Colon (tissue), 2 donors: ENCODE measurements around the gene ANGPTL4.
"Not testable (repeated sequence)": the region's sequence is repeated elsewhere in the genome, so short reads cannot be mapped to it uniquely, and the experiment has no call there.

ENCODE experiments used
- FAIRE-seq: peaks from 2 replicates; lab custom pipeline; 2012; peaks lifted over from hg19 to GRCh38; lab: Jason Lieb, UNC
- donor health status: control.
- donor health status: control.

The ANGPTL4 gene

GRCh38 chr19:8389891-8390616 is 26.1 kb downstream of the ANGPTL4 start, which contains the start of gene RAB11B:
TSS of gene RAB11B (plus strand) at chr19:8390360. CDS start at chr19:8390417, 57 bp downstream.
- peak; percentile 88 for FAIRE-seq

- no peak for FAIRE-seq
These were observed 26.6 kb downstream of the ANGPTL4 start for GRCh38 chr19:8390617-8390981.

- no peak for FAIRE-seq
These were observed 27.5 kb downstream of the ANGPTL4 start for GRCh38 chr19:8391198-8392016.

GRCh38 chr19:8392017-8392591 is 28.1 kb downstream of the ANGPTL4 start:
- FAIRE-seq: no peak

GRCh38 chr19:8393192-8393870 is 29.4 kb downstream of the ANGPTL4 start:
- no peak for FAIRE-seq

- FAIRE-seq: no peak
These were observed 29.9 kb downstream of the ANGPTL4 start for GRCh38 chr19:8393871-8394250.

GRCh38 chr19:8395621-8396082 is 31.7 kb downstream of the ANGPTL4 start:
- FAIRE-seq: no peak

GRCh38 chr19:8396185-8396562 is 32.2 kb downstream of the ANGPTL4 start:
- no peak for FAIRE-seq

GRCh38 chr19:8396563-8397203 is 32.7 kb downstream of the ANGPTL4 start:
- no peak for FAIRE-seq

- no peak for FAIRE-seq
These were observed 33.3 kb downstream of the ANGPTL4 start for GRCh38 chr19:8397271-8397670.

GRCh38 chr19:8397746-8398310 is 33.9 kb downstream of the ANGPTL4 start:
- no peak for FAIRE-seq

GRCh38 chr19:8398311-8398771 is 34.4 kb downstream of the ANGPTL4 start:
- FAIRE-seq: no peak

GRCh38 chr19:8399681-8400188 is 35.8 kb downstream of the ANGPTL4 start:
- no peak for FAIRE-seq

- FAIRE-seq: no peak
These were observed 38.0 kb downstream of the ANGPTL4 start for GRCh38 chr19:8401981-8402411.

GRCh38 chr19:8403098-8403819 is 39.3 kb downstream of the ANGPTL4 start:
- FAIRE-seq: no peak

- FAIRE-seq: no peak
These were observed 39.8 kb downstream of the ANGPTL4 start for GRCh38 chr19:8403820-8404109.

- FAIRE-seq: no peak
These were observed 40.6 kb downstream of the ANGPTL4 start for GRCh38 chr19:8404391-8405151.

GRCh38 chr19:8410718-8411117 is 46.8 kb downstream of the ANGPTL4 start:
- FAIRE-seq: not testable (repeated sequence)

GRCh38 chr19:8412783-8413628 is 49.1 kb downstream of the ANGPTL4 start, which contains the start of gene MARCHF2:
TSS of gene MARCHF2 (plus strand) at chr19:8413305. CDS start at chr19:8421841, 8,536 bp downstream.
- FAIRE-seq: no peak
